OCI-M2 (cell line): ENCODE results near the gene SH2D1A.
"Not testable (repeated sequence)": the region's sequence is repeated elsewhere in the genome, so short reads cannot be mapped to it uniquely, and the experiment has no call there.

Experiments used
- DNase-seq: peaks from one replicate; lab custom pipeline; 2025; ENCODE audit not compliant: unreplicated experiment; lab: John Stamatoyannopoulos, UW

Gene SH2D1A

DNA sequence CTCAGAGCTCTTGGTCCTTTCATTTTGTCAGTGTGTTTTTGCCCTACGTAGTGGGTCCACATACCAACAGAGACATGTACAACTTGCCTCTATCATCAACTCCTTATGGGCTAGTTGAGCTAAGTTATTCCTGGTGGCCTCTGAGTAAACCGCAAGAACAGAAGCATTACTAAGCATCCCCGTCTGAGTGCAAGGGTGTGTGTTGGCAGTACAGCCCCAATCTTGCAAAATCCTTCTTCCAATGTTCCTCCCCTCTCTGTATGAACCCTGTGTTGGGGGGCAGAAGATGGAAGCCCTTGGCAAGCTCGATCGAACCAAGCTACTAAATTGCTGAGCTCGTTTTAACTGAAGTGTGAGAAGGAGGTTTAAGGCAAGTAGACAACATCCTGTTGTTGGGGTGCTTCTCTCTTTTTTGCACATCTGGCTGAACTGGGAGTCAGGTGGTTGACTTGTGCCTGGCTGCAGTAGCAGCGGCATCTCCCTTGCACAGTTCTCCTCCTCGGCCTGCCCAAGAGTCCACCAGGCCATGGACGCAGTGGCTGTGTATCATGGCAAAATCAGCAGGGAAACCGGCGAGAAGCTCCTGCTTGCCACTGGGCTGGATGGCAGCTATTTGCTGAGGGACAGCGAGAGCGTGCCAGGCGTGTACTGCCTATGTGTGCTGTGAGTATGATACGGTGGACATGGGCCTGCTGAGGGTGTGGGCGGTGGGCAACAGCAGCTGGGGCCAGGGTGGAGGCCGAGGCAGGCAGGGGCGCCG is at the start of gene SH2D1A:
Gene SH2D1A (plus strand): TSS at position 447 of the 760 bp plus-strand sequence. CDS start 80 bp downstream, at position 527.
- no peak for DNase-seq

DNA sequence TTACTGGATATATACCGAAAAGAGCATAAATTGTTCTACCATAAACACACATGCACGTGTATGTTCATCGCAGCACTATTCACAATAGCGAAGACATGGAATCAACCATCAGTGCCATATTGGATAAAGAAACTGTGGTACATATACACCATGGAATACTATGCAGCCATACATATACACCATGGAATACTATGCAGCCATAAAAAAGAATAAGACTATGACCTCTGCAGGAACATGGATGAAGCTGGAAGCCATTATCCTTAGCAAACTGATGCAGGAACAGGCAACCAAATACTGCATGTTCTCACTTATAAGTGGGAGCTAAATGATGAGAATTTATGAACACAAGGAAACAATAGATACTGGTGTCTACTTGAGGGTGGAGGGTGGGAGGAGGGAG is 47.0 kb upstream of the SH2D1A start:
- not testable (repeated sequence) for DNase-seq

DNA sequence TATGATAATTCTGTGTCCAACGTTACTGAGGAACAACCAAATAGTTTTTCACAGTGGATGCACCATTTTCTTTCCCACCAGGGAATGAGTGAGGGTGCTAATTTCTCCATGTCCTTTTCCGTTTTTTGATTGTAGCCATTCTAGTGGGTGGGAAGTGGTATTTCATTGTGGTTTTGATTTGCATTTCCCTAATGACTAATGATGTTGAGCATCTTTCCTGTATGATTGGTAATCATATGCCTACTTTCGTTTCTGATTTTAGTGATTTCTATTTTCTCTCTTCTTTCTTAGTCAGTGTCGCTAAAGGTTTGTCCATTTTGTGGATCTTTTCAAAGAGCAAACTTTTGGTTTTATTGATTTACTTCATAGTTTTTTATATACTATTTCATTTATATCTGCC is 46.0 kb upstream of the SH2D1A start:
- no peak for DNase-seq

DNA sequence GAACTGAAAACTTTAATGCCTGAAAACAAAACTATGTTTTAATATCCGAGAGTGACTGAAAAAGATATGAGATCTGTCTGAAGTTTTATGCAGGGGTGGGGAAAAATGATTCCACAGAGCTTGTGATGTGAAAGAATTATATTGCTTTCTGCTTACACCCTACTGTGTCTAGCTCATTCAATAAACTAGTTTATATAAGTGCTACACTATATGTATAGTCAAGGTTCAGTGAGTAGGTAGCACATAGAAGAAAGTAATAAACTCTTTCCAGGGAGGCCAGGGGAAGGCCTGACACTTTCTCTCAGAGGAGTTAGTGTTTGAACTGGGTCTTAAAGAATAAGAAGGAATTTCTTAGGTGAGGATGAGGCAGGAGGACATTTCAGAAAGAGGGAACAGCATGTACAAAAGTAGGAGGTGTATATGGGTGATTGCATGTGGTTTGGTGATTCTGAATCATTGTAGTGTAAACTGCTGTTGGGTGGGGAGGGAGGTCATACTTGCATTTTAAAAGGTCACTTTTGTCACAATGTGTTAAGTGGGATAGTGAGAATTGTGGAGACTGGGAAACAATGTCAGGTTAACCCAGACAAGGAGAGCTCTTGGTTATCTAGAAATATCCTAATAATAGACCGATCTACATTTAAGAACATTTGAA is 39.0 kb upstream of the SH2D1A start:
- DNase-seq = no peak

DNA sequence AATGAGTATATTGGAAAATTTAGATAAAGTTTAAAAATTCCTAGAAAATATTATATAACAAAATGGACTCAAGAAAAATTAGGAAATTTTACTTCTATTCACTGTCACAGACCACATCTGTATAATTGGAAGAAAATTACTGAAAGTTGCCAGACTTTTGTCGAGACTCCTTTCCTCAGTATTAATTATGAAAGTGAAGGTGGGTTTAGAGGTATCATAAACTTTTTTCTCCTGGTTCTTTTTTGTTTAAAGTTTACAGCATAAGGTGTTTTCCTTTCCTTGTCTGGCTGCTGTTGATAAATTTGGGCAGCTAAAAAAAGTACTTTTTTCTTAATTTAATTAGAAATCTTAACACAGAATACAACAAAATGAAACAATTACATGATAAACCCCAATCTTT is 20.6 kb upstream of the SH2D1A start:
- DNase-seq = no peak

DNA sequence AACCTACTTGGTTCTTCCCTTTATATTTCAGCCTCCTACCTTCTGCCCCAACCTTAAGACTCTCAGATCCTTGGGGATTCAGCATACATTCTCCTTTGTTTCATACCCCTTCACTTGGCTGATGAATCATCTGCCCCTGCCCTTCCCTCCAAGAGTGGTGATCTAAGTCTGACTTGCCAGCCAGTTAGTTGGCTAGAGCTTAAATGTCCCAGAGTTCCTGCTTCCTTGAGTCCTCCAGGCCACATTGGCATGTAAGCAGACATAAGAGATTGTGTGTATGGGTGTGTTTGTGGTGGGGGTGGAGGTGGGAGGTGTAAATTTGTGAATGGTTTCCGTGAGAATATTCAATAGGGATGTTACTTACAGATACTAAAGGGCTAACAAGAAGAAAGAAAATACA is 17.6 kb upstream of the SH2D1A start:
- no peak for DNase-seq

DNA sequence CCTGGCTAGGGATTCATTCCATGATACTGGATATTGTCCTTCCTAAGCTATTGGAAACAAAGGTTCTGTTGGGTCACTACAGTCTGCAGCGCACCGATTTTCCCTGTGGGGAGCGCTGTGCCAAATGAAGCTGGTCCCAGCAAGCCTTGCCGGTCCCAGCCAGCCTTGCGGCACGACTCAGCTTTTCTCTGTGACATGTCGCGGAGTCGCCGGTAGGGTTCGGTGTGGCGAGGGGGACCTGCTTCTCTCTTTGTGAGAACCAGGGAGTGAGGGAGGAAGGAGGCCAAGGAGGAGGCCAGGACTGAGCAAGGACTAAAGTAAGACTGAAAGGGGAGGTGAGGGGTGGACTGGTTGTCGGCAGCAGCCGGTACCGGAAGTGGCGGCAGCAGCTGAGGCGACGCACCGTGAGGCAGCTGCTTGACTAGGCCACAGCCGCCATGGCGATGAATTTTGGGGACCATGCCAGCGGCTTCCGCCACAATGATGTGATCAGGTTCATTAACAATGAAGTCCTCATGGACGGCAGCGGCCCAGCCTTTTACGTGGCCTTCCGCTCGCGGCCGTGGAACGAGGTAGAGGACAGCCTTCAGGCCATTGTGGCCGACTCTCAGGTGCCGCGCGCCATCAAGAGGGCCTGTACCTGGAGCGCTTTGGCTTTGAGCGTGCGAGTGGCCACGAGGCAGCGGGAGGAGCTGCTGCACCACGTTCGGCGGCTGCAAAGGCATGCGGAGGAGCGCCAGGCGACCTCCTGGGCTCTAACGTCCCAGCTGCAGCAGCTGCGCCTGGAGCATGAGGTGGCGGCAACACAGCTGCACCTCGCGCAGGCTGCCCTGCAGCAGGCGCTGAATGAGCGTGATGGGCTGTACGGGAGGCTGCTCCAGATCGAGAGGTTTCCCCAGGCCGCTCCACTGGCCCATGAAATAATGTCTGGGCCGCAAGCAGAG is 13.6 kb upstream of the SH2D1A start, which contains the start of gene TEX13D:
Gene TEX13D (plus strand): TSS at position 180 of the 944 bp plus-strand sequence. CDS start 258 bp downstream, at position 438.
- DNase-seq = no peak

DNA sequence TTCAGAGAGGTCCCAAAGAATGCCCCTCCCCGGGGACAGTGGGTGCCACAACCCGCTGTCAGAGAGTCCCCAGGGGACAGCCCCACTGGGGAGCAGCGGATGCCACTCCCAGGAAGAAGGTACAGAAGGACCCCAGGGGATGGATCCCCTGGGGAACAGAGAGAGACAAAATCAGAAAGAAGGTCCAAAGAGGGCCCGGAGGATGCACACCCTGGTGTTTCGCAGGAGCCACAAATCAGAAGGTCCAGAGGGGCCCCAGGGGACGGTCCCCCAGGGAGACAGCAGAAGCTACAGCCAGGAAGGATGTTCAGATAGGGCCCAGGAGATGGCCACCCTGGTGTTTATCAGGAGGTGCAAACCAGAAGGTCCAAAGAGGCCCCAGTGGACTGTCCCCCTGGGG is 12.5 kb upstream of the SH2D1A start:
- no peak for DNase-seq

DNA sequence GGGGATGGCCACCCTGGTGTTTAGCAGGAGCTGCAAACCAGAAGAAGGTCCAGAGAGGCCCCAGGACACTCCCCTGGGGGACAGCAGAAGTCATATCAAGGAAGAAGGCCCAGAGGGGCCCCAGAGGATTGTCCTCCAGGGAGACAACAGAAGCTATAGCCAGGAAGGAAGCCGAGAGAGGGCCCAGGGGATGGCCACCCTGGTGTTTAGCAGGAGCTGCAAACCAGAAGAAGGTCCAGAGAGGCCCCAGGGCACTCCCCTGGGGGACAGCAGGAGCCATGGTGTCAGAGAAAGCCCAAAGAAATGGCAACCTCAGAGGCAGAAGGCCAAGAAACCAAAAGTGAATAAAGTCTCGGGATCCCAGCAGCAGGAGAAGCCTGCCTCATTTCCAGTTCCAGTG is 11.8 kb upstream of the SH2D1A start:
- DNase-seq = not testable (repeated sequence)

DNA sequence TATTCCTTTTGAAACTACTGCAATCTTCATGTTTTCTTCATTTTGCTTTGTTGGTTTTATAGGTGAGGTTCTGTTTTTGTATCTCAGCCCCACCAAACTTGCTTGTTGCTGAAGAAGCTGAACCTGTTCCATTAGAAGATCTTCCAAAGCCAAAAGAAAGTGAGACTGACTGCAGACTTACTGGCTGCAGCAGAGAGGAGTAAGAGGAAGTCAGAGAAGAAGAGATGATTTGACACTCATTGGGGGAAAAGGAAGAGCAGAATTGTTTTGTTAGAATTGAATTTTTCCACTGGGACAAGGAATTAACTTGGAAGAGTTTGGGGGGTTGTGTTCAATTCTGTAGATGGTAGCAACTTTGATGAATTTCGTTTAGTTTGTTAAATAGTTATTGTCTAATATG is 10.8 kb upstream of the SH2D1A start:
- DNase-seq = no peak

DNA sequence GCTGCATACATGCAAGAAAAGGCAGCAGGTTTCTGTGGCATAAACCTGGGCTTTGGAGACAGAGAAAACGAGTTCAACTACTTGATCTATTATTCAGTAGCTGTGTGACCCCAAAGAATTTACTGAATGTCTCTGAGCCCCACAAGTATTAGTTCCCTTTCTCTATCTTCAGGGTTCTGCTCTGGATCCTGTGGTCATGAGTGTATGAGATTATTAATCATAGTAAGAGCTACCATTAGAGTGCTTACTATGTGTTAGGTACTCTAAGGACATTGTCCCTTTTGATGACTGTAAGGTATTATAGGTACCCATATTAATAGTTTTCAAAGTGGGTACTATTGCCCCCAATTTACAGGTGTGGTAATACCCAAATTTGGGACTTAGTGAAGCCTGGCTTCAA is 8.4 kb upstream of the SH2D1A start:
- no peak for DNase-seq

DNA sequence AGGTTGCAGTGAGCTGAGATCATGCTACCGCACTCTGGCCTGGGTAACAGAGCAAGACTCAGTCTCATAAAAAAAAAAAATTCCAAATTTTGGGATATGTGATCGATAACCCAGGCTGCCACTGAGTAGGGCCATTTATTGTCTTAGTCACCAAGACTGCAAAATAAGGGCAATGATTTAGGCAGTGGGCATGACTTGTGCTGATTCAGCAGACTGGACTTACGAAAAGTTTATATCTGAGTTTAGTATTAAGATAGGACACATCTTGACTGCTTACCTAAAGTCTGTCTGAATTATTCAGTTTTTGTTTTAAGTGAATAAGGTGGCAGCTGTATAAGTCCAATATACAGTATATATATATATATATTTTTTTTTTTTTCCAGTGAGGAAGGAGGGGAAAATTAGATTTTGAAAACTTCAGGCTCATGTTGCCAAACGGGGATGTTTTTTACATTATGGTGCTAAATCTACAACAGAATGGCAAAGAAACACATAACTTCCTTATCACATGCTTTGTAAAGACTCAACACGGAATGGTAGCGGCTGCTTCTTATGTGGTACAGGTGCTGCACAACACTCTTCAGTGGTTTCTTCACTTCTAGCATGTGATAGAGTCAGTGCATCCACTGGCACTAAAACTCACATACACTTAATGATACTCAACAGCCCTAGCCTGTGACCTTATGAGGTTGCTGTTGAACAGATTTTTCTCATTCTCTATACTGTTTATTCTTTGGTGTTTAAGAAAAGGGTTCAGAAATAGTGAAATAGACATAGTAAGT is 7.4 kb upstream of the SH2D1A start:
- DNase-seq = no peak

DNA sequence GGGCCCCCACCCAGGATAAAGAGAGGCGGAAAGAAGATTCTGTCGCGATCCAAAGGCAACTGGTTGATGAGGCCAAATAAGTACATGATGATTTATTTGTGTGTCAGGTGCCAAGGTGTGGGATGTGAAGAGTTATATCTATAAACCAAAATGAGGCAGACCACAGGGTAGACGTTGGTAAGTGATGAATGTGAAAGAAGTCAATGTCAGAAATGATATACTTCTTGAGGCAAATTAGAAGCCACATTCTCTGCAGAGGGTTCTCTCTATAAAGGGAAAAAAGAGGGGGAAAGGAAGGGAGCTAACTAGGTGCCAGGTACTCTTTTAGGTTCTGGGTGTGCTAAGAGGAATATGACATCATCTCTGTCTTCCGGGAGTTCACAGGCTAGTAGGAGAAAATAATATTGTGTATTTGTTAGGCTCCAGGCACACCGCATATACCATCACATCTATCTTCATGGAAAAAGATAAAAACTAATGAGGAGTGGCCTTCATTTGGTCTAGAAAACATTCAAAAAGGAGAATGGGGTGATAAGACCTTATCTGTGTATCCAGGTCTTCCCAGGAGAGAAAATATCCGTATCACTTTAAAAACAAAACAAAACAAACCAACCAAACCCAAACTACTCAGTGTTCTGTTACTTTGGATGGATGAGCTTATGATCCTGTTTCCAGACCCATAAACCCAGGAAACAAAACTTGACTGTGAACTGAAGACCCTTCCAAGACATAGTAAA is 4.8 kb upstream of the SH2D1A start:
- no peak for DNase-seq

DNA sequence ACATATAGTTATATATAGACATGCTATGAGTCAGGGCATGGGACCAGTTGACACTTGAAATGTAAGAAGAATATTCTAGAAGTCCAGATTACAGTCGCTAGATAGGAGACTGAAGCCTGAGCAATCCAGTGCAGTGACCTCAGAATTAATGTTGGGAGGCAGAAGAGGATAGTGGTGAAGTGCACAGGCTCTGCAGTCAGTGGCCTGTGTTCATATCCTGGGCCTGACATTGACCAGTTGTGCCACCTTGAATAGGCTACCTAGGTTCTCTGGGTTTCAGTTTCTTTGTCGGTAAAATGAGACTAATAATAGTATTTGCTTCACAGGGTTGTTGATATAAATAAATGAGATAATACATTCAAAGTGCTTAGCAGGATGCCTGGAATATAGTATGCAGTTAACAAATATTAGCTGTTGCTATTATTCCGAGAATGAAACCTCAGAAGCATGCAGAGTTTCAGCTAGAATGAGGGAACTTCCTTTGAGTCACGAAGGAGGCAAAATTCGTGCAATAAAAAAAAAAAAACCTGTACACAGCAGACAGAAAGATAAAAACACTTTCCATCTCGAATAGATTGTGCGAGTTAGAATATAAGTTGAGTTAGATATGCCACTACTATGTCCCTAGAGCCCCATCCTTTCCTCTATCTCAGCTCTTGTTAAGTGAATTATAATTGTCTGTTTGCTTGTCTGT is 4.0 kb upstream of the SH2D1A start:
- DNase-seq = no peak

DNA sequence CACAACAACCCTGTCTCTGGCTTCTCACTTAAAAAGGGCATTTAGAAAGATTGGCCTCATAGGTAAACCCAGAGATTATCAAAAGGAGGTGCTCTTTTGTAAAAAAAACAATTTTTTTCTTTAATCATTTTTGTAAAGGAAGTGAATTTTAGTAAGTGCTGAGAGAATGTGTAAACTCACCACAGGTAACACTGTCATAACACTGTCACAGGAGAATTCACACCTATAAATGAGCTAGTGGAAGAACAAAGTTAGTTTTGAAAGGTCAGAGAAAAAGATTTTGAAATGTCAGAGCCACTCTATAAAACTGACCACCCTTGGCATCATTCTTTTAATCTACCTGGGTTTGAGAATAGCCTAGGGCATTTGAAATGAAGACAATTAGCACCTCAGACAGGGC is 3.3 kb upstream of the SH2D1A start:
- DNase-seq = no peak

DNA sequence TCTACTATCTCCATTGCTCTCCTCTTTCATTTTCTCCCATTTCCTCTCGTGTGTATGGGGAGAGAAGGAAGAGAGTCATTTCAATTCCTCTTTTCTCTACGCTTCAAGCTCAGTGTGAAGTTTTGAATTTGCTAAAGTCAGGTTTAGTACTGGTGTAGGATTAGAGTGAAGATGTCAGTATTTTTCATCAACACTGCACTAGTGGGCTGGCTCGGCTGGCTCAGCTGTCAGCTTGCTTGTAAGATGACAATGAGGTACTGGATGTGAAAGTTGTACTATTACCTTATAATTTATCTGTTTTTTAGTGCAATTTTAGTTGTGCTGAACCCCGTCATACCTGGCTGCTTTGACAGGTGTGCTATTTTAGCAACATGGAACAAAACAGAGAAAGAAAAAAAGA is 2.1 kb upstream of the SH2D1A start:
- no peak for DNase-seq

DNA sequence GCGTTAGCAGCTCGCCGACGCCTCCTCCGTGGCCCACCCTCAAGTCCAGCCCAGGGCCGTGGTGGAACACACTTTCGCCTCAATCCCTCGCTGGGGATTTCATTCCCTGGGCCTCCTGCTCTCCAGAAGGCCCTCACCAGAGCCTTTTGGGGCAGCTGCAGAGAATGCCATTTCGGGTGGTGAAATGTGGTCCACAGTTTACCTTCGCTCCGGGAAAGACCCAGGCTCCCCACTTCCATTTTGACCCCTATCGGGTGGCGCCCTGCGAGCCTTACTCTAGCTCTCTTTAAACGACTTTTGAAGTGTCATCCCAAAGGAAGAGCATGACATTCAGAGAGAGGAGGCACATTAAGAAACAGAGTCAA is 496 bp downstream of the SH2D1A start:
- DNase-seq = no peak

DNA sequence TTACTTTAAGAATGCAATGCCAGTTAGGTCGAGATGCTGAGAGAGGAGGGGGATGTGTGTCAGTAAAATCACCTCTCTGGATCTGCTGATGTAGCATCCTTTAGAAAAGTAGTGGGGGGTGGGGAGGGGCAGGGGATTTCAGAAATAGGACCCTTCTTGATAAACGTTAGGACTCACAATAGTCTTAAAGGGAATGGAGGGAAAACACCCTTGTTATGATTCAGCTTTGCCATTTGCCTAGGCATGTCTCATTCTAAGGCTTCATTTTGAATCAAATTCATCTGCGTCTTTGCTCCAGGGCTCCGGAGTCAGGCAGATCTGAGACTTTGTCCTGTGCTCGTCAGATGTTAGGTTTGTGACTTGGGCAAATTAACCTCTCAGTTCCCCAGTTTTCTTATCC is 879 bp downstream of the SH2D1A start:
- DNase-seq = no peak

DNA sequence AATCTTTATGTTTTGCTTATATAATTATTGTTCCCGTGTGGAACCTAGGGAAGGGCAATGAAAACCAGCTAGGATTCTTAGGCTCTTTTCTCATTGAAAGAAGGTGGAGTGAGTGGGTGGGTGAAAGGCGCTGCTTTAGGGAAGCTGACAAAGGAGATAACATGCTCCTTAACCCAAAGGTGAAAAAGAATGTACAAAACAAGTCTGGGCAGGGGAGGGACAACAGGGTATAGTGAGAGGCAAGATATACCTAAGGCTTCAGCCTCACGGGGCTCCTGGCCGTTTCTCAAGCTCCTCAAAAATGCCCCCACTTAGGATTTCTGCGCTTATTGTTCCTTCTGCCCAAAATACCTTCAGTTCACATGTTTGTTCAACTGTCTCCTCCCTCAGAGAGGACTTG is 1.8 kb downstream of the SH2D1A start:
- DNase-seq = no peak
